Ishikawa (cell line): Measurements from ENCODE around the gene SAFB.

Experiments used
- EP300 ChIP-seq: IDR thresholded peaks from 2 replicates; pipeline ENCODE4 v1.6.1; 2012; ENCODE audit warnings: borderline replicate concordance
- TAF1 ChIP-seq: IDR thresholded peaks from 2 replicates; pipeline ENCODE4 v1.6.1; 2012; ENCODE audit warnings: low read depth, mild to moderate bottlenecking
- TF ChIP-seq, protein P1 (sequence below): IDR thresholded peaks from 2 replicates; pipeline ENCODE4 v1.6.1; 2012; ENCODE audit warnings: low read depth, mild to moderate bottlenecking
- TF ChIP-seq, protein P2 (sequence below): IDR thresholded peaks from 2 replicates; pipeline ENCODE4 v1.6.1; 2012

DNA sequence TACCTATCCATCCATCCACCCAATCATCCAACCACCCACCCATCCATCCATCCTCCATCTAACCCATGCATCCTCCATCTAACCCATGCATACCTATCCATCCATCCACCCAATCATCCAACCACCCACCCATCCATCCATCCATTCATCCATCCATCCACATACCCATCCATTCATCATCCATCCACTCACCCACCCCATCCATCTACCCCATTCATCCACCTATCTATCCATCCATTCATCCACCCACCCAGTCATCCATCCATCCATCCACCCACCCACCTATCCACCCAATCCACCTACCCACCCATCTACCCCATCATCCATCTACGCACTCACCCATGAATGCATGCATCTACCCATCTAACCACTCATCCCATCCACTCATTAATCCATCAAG, 50.9 kb downstream of the SAFB start:
- TF ChIP-seq, protein P1, sequence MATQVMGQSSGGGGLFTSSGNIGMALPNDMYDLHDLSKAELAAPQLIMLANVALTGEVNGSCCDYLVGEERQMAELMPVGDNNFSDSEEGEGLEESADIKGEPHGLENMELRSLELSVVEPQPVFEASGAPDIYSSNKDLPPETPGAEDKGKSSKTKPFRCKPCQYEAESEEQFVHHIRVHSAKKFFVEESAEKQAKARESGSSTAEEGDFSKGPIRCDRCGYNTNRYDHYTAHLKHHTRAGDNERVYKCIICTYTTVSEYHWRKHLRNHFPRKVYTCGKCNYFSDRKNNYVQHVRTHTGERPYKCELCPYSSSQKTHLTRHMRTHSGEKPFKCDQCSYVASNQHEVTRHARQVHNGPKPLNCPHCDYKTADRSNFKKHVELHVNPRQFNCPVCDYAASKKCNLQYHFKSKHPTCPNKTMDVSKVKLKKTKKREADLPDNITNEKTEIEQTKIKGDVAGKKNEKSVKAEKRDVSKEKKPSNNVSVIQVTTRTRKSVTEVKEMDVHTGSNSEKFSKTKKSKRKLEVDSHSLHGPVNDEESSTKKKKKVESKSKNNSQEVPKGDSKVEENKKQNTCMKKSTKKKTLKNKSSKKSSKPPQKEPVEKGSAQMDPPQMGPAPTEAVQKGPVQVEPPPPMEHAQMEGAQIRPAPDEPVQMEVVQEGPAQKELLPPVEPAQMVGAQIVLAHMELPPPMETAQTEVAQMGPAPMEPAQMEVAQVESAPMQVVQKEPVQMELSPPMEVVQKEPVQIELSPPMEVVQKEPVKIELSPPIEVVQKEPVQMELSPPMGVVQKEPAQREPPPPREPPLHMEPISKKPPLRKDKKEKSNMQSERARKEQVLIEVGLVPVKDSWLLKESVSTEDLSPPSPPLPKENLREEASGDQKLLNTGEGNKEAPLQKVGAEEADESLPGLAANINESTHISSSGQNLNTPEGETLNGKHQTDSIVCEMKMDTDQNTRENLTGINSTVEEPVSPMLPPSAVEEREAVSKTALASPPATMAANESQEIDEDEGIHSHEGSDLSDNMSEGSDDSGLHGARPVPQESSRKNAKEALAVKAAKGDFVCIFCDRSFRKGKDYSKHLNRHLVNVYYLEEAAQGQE, result no peak
- TF ChIP-seq EP300 (no peak), TAF1 (no peak)
- TF ChIP-seq, protein P2, sequence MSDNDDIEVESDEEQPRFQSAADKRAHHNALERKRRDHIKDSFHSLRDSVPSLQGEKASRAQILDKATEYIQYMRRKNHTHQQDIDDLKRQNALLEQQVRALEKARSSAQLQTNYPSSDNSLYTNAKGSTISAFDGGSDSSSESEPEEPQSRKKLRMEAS, result no peak
